C1 segment of cervical spinal cord (tissue), 14 donors: ENCODE measurements around the gene AMOTL1.
A peak's percentile ranks its signal among the peaks of the same experiment; 100 is the strongest.
"Not testable (repeated sequence)": the region's sequence is repeated elsewhere in the genome, so short reads cannot be mapped to it uniquely, and the experiment has no call there.

Source experiments
- DNase-seq, 14 donors: peaks; one replicate each; lab custom pipeline; 2025; lab: John Stamatoyannopoulos, UW

AMOTL1 gene

DNA sequence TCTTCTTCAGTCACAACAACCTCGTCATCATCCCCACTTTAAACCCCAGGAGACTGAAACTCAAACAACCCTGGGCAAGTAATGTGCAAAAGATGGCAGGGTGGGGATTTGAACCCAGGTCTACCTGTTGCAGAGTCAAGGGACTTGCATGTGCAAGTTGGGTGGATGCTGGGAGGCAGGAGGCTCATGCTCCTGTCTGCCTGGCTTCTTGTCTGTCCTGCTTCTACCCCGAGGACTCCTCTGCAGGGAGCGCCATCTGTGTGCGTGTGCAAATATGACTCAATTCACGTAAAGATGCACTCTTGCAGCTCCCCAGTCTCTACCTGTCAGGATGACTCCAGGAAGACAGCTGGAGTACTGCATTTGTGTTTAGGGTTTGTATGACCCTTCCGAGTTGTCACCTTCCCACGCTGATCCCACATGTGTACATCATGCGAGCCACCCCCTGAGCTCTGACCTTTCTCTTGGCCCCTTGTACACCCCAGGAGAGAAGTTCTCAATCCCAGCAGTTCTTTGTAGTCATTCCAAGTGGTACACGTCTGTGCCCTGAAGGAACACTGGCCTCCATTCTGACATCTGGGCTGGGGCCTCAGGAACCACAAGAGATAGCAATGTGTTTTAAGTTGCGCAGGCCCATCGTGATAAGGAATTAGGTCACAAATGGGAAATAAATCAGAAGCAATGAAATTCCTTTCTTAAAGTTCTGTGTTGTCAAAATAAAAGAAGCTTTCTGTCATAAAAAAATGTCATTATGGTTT is 109.5 kb downstream of the AMOTL1 start:
- DNase-seq = no peak

DNA sequence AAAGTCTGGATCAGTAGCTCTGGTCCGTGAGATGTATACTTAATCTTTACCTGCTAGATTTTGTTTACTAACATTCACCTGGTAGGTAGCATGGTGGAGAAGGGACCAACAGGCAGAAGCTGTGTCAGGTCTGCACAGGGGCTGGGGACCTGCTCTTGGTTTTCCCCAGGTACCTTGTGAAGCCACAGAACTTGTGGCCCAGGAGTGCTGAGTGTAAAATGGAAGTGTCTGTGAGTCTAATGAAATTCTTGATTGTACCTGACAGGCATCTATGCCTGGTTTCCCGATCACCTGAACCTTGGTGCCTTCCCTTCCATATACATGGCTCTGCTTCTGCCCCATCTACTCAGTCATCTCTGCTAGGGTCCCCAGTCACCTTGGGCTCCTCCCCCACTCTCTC is 110.8 kb downstream of the AMOTL1 start:
- DNase-seq = no peak

DNA sequence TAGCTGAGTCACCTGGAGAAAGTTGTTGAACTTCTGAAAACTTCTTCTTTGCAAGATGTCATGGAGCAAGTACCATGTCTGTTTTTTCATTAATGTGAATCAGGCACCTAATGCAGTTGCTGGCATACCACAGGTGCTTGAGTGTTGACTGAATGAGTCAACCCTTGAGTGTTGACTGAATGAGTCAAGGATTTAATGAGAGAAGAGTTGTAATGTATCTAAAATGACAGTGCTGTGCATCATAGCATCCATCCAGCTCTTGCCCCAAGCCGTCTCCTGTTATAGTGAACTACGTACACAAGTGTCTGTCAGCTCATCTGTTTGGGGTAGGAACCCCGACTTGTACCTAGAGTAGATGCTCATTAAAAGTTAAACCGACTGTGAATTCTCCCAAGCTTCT is 112.1 kb downstream of the AMOTL1 start:
- no peak for DNase-seq

DNA sequence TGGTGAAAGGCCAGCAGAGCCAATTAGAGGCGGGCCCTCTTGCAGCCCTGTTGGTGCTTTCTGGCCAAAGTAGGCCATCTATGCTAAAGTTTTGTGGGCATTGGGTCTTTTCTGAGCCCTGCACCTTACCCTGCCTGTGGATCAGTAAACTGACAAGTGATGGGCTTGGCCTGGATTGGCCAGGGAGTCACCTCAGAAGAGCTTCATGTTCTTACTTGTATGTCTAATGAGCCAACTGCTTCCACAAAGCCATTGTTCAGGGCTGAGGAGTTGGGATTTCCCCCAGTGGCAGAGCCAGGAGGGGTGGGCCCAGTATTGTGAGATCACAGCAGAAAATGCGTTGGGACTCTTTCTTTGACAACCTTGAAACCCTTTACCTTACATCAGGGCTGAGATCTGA is 114.8 kb downstream of the AMOTL1 start:
- no peak for DNase-seq

DNA sequence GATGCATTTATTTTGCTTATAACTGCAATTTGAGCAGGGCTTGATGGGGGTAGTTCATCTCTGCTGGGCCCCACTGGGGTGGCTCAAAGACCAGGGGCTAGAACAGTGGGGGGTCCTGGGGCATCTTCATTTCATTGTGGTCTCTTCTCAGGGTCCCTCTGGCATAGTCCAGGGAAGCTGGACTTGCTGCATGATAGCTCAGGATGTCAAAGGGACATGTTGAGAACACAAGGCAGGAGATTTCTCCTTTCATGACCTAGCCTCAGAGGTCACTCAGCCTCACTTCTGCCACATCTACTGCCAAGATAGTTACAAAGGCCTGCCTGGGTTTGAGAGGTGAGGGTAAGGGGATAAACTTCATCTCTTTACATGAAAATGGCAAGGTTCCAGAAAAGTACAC is 115.7 kb downstream of the AMOTL1 start:
- no peak for DNase-seq

DNA sequence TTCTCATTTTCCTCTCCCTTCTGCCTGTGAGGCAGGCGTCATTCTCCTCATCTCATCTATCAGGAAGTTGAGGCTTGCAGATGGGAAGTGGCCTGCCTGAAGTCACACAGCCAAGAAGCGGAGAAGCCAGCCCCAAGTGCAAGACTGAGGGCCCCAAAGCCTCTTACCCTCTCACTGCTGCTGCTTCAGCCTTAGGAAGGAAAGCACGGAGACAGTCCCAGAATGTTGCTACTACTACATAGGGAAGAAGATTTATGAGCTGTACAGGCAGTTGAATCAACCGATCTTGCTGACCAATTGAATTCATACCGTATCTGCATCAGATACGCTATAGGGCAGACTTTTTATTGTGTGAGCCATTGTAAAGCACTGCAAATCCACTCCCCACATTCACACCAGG is 116.2 kb downstream of the AMOTL1 start:
- no peak for DNase-seq

DNA sequence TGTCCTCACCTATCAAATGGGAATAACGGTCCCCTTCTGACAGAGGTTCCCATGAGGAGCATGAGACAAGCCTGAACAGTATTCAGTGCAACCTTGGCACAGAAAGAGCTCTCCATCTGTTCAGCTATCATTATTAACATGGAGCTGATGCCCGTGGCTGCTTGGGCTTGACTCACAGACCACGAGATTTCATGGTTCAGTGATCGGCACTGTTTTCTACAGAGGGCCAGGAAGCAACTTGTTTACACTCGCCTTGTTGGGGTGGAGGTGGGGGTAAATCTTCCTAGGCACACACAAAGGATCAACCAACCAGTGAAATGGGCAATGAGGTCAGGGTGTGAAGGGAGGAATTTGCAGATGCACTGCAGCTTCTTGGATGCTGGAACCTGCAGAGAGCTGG is 117.0 kb downstream of the AMOTL1 start:
- DNase-seq = peak in 1 of 14 donors; percentile 24

DNA sequence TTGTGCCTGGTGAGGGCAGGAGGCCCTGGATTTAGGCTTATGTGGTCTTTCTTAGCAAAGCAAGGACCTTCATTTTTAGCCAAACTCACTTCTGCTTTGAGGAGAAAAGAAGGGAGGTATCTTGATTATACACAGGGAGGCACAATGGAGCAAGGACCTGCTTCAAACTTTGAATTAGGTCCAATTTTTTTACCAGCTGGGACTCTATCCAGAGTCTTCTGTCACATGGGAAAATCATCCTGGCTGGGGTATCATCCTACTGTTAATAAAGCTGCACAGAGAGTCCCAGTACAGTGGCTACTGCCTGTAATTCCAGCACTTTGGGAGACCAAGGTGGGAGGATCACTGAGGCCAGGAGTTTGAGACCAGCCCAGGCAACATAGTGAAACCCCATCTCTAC is 117.4 kb downstream of the AMOTL1 start:
- no peak for DNase-seq

DNA sequence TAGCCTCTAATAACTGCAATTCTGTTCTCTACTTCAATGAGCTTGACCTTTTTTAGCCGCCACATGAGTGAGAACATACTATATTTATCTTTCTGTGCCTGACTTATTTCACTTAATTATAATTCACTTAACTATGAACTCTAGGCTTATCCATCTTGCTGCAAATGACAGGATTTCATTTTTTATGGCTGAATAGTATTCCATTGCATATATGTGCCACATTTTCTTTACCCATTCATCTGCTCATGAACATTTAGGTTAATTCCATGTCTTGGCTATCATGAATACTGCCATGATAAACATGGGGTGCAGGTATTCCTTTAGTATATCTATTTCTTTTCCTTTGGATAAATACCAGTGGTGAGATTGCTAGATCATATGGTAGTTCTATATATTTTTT is 120.0 kb downstream of the AMOTL1 start:
- no peak for DNase-seq

DNA sequence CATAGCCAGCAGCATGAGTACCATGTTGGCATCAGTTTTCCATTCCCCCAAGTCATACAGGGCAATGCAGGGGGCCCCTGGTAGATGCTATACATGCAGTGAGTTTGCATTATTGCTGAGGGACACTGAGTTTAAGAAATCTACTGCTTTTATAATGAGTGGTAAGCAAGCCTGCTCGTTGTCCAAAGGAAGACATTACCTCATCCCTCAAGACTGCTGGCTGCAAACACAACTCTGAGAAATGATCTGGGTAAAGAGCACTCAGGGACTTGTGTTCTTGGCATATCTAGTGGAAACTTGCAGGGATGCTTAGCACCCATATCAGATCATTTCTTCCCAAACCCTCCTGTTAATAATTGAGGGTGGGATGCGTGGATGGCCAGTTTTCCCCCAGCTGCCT is 127.3 kb downstream of the AMOTL1 start:
- no peak for DNase-seq

DNA sequence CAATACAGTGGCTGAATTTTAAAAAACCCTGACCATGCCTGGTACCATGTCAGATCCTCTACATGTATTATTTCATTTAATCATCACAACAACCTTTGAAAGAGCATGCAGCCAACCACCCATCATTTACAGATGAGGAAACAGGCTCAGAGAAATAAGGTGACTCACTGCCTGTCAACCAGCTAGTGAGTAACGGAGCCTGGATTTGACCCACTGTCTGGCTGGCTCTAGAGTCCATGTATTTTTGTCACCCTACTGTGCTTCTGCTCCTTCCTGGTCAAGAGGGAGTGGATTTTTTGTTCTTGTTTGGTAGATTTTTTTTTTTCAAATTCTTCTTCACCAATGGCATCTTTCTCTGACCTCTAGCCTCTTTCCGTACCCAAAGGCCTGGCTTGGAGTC is 127.8 kb downstream of the AMOTL1 start:
- no peak for DNase-seq

DNA sequence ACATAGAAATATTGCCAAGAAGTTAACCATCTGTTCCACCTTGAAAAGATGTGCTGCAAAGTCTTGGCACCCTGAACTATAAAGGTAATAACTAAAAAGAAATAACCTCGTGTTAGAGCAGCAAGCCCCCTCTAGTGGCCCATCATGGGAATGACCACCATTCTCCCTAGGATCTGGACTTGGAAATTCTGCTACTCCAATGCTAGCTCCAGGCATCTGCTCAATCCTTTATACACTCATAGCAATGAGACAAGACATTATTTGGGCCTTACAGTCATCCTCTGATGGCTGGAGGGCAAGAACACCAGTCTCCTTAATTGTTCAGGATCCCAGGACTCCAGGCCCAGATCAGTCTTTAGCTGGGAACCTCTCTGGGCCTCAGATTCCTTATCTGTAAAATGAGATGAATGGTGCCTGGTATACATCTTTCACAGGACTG is 129.2 kb downstream of the AMOTL1 start:
- peak in 2 of 14 donors; percentile 11 to 15 for DNase-seq

DNA sequence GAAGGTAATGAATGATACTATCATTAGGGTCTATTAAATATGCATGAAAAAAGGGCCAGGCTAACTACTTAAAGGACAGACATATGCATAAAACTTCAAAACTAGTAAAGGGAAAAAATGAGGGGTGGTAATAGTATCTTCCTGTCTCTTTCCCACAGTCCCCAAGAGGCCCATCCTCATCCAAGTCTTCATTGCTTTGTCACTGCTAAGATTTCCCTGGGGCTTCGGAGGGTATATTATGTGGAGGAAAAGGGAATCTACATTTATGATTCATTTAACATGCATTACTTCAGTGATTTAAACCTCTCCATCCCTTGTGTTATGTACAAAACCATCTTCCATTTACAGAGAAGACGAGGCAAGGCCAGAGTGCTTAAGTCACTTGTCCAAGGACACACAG is 139.1 kb downstream of the AMOTL1 start:
- no peak for DNase-seq

DNA sequence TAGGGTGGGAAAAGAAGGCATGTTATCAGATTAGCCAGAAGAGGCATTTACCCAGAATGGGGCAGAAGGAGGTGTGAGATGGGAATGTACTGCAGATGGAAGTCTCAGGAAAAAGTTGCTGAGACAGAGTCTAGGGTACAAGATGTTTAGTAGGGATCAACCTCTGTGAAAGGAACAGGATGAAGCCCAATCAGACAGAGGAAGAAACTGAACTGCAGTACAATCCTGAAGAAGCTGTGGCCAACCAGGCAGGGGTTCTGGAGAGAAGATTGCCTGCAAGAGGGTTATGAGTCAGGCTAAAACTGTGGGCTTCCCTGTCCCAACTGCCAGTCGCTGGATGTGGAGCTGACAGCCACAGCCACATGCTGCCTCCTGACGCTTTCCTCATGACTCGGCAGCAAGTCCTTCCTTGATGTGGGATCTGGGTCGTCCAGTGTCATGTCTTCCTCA is 141.2 kb downstream of the AMOTL1 start:
- no peak for DNase-seq

DNA sequence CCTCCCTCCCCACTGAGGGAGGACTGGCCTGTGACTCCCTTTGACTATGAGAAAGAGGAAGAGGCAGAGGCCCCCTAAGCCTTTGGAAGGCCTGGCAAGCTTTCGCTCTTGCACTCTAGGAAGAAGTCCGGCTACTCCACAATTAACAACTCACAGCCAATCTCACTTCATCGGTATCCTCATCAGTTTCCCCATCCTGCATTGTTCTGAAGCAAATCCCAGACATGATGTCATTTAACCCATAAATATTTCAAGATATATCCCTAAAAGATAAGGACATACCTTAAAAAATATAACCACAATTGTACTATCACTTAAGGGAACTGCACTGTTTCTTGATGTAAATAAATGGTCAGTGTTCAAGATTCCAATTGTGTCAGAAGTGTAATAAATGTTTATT is 142.1 kb downstream of the AMOTL1 start:
- DNase-seq = no peak

DNA sequence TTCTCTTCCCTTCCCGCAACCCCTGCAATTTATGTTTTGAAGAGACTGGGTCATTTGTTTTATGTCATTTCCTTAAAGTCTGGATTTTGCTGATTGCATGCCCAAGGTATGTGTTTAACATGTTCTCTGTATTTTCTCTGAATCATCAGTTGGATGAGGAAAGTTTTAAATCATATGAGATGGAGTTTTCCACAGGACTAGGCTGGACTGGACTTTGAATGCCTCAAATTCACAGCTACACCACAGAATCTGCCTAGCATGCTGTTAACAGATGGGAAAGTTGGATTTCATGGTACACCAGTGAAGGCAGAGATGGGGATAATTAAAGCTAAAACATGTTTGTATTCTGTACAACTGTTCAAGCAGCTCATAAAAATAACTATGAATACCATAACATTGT is 142.6 kb downstream of the AMOTL1 start:
- no peak for DNase-seq

DNA sequence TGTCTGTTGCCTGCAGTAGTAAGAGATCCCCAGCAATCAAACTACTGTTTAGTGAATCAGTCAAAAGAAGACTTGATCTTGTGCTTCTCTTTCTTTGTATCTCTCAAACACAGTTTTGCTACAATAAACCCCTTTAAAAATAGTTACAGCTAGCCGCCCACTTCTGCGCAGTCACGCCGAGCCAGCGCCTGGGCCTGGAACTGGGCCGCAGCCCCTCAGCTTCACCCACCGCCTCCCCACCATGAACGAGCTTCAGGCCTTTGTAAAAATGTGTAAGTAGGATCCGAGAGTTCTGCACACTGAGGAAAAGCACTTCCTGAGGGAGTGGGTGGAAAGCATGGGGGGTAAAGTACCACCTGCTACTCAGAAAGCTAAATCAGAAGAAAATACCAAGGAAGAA is 144.7 kb downstream of the AMOTL1 start:
- DNase-seq = no peak

DNA sequence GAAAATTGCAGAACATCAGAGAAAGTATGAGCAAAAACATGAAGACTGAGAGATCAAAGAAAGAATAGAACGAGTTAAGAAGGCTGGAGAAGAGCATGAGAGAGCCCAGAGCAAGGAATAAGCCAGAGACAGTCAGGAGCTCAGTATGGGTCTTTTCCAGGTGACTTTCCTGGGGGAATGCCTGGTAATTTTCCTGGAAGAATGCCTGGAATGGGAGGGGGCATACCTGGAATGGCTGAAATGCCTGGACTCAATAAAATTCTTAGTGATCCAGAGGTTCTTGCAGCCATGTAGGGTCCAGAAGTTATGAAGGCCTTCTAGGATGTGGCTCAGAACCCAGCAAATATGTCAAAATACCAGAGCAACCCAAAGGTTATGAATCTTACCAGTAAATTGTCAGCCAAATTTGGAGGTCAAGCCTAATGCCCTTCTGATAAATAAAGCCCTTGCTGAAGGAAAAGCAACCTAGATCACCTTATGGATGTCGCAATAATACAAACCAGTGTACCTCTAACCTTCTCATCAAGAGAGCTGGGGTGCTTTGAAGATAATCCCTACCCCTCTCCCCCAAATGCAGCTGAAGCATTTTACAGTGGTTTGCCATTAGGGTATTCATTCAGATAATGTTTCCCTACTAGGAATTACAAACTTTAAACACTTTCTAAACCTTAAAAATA is 145.7 kb downstream of the AMOTL1 start:
- not testable (repeated sequence) for DNase-seq

DNA sequence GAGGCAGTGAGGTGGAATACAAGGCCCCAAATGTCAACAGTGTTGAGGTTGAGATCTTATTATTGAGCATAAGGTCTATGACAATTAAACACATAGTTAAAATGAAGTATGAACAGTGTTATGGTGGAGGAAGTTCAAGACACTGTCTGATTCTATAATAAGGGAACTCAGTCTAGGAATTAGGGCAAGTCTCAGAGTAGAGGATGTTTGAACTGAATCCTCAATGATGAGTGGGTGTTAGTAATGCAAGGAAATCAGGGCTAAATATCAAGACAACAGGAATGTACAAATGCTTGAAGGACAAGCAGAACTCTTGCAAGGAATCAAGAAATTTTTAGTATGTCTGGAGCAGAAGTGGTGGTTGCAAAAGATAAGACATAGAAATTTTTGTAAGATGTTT is 152.2 kb downstream of the AMOTL1 start:
- DNase-seq = no peak

DNA sequence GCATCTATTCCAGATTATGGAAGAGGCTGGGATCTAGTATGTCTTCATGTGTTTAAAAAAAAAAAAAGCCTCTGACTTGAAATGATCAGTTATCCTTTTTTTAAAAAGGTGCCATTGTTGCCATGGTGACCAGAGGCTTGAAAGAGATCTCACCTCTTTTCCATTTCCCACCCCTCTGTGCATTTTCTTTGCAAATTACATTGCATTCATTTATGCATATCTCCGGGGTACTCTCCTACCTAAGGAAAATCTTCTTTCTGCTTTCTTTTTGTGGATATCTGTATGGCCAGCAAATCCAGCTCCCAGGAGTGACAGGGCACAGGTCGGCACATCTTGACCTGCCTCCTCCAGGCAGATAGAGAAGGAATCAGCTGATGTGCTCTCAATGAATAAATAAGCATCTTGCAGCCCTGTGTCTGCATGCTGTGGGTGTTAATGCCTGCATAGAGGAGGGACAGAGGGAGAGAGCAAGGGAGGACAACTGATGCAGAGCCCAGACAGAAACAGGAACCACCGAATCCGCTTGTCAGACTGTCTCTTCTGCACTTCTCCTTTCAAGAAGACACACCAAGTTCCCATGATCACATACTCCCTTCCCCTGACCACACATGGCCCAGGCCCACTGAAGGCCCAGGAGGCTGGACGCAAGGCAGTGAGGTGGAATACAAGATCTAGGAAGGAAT is 154.3 kb downstream of the AMOTL1 start:
- DNase-seq = peak in 6 of 14 donors; percentile 13 to 58 (median 30)

DNA sequence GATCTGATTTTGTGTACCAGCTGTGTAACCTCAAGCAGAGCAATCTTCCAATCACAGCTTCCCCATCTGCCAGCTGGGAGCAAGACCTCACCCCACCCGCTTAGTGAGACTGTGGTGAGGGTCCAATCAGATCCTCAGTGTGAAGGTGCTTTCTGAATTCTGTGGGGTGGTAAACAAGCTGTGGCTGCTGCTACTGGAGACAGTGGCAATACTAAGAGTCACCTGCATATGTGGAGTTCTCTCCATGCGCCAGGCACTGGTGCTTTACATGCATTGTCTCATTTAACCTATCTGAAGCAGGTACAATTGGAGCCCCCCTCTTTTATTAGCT is 154.8 kb downstream of the AMOTL1 start:
- no peak for DNase-seq

DNA sequence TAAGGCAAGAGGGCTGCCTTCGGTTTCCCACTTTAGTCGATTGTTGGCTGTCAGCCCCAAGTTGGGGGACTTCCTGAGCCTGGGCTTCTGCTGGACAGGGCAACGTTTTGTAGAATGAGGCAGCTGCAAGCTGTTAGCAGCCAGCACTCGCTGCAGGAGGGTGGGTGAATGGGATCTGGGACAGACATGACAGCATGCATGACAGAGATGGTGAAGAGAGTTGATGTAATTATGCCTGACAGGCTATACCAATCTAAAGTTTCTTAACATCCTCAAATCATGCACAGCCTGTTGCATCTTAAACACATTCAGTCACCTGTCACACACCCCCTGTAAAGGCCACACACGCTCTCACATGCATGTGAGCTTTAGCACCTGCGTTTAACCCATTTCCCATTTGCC is 156.0 kb downstream of the AMOTL1 start:
- peak in 1 of 14 donors; percentile 8 for DNase-seq

DNA sequence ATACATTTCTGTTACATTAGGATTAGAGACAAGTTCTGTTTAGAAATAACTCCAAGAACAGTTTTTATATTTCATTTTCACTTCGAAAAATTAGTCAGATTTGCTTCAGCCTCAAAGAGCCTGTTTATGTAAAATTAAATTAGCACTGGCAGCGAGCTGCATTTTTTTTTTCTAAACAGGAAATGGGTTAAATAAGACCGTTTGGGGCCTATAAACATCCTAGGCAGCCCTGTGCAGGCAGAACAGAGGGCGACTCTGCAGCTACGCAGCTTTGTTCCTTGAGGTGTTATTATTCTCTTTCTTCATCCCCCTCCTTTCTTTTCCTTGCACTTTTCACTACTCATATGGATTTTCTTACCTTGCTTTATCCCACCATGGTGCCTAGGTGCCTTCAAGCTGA is 156.5 kb downstream of the AMOTL1 start:
- DNase-seq = no peak
